Colonic mucosa (tissue), 4 donors: Measurements from ENCODE around the gene HELZ2. TPM values are rescaled to one million over a fixed set of nuclear protein-coding genes. Genes with fewer than 3 reads are reported as not detected.

Source experiments
- DNase-seq: peaks from one replicate; pipeline ENCODE4 v3.0.0-alpha.2; 2020
- H3K27ac ChIP-seq: fragments of 200-600 bp; one replicate; pipeline ENCODE4 v1.8.0; 2021
- H3K27me3 ChIP-seq: fragments of 200-600 bp; one replicate; pipeline ENCODE4 v1.8.0; 2021
- H3K36me3 ChIP-seq: fragments of 200-600 bp; one replicate; pipeline ENCODE4 v1.8.0; 2021
- H3K4me1 ChIP-seq: fragments of 200-600 bp; one replicate; pipeline ENCODE4 v1.8.0; 2021; ENCODE audit warnings: mild to moderate bottlenecking
- H3K4me3 ChIP-seq: fragments of 200-600 bp; one replicate; pipeline ENCODE4 v1.8.0; 2021
- H3K9ac ChIP-seq, 2 donors: one replicate each; pipeline ENCODE4 v1.7.0; 2013; ENCODE audit warnings: control low read depth in 2 of 2, low read depth in 2 of 2, low read length in 2 of 2
- H3K9me3 ChIP-seq: fragments of 200-600 bp; one replicate; pipeline ENCODE4 v1.8.0; 2021
- CTCF ChIP-seq: fragments of 200-600 bp; IDR thresholded peaks from one replicate; pipeline ENCODE4 v1.8.0; 2022; ENCODE audit warnings: antibody characterized with exemption, mild to moderate bottlenecking
- intact Hi-C: fragments of 100-400 bp; cut with DNase I; formaldehyde crosslinking; loops from one replicate; pipeline ENCODE4 v1.14.1; 2022
- total RNA-seq, 2 donors: library from RNA; stranded (reverse); fragmentation: NEBNext Ultra II Directional in 1 of 2; extraction: Animal tissue kit (Norgen Biotek cat#: 25700) in 1 of 2; gene quantifications; one replicate each; pipeline ENCODE4 v1.2.1, GENCODE V29; 2021
- donor health status: healthy.
- donor health status: DM: no; HTN: no; CAD: no.
- donor health status: DM: no; HTN: no; CAD: no.

HELZ2 gene
- total RNA-seq, 2 donors from 2014 or later = 36.3 to 38.0 TPM

- H3K27ac ChIP-seq = no peak overlapping the region
- H3K9me3 ChIP-seq = no peaks in the 10 kb centered on the region
- no peaks in the 10 kb centered on the region for H3K27me3 ChIP-seq
- no peaks in the 10 kb centered on the region for H3K36me3 ChIP-seq
- intact Hi-C loops = loop anchor here (10.0 kb wide), 1 partner anchor 443 kb away; the partner anchor contains the start of gene SAMD10
- no peak overlapping the region for H3K4me3 ChIP-seq
- TF ChIP-seq CTCF = no peak
- H3K4me1 ChIP-seq = peaks cover 10% of the 10 kb centered on the region
- peak; percentile 21 for DNase-seq
- H3K9ac ChIP-seq = no peak overlapping the region
Measured at GRCh38 chr20:63531686-63532448, 42.2 kb downstream of the HELZ2 start.

- Histone ChIP-seq H3K9me3 (no peaks in the 10 kb centered on the region), H3K36me3 (no peaks in the 10 kb centered on the region), H3K4me1 (peaks cover 10% of the 10 kb centered on the region), H3K4me3 (no peak overlapping the region), H3K9ac (peak overlapping the region in 1 of 2 donors; percentile 3), H3K27ac (no peak overlapping the region), H3K27me3 (no peaks in the 10 kb centered on the region)
- DNase-seq = peak; percentile 77
- TF ChIP-seq CTCF = no peak
- intact Hi-C loops = loop anchor here (10.0 kb wide), 1 partner anchor 444 kb away; the partner anchor contains the start of gene SAMD10
Measured at GRCh38 chr20:63530788-63531160, 43.3 kb downstream of the HELZ2 start.

GRCh38 chr20:63529861-63530787 lies 43.9 kb downstream of the HELZ2 start:
- peaks cover 10% of the 10 kb centered on the region for H3K4me1 ChIP-seq
- H3K36me3 ChIP-seq = no peaks in the 10 kb centered on the region
- no peaks in the 10 kb centered on the region for H3K9me3 ChIP-seq
- no peaks in the 10 kb centered on the region for H3K27me3 ChIP-seq
- H3K9ac ChIP-seq = peak overlapping the region in 1 of 2 donors; percentile 3
- no peak for TF ChIP-seq CTCF
- no peak overlapping the region for H3K27ac ChIP-seq
- intact Hi-C loops = loop anchor here (10.0 kb wide), 1 partner anchor 445 kb away; the partner anchor contains the start of gene SAMD10
- H3K4me3 ChIP-seq = no peak overlapping the region
- peak; percentile 18 for DNase-seq

GRCh38 chr20:63529180-63529860 lies 44.7 kb downstream of the HELZ2 start:
- no peaks in the 10 kb centered on the region for H3K27me3 ChIP-seq

More at GRCh38 chr20:63529180-63529860, 44.7 kb downstream of the HELZ2 start:
- Histone ChIP-seq H3K4me1 (peaks cover 7% of the 10 kb centered on the region), H3K9ac (no peak overlapping the region), H3K9me3 (no peaks in the 10 kb centered on the region), H3K27ac (no peak overlapping the region), H3K36me3 (no peaks in the 10 kb centered on the region), H3K4me3 (no peak overlapping the region)
- intact Hi-C loops = no loop called here
- TF ChIP-seq CTCF = no peak
- DNase-seq = no peak
